K562 (cell line): ENCODE results near the gene LRRC25. TPM values are rescaled to one million over a fixed set of nuclear protein-coding genes. Genes with fewer than 3 reads are reported as not detected.

Experiments used
- AFF1 ChIP-seq, 2 experiments: fragments of 450-650 bp; IDR thresholded peaks; 2 replicates each; pipeline ENCODE4 v1.6.1; 2018; ENCODE audit warnings: mild to moderate bottlenecking in 2 of 2, low read depth in 1 of 2; ENCODE audit not compliant: partially characterized antibody in 2 of 2
- ATF2 ChIP-seq: sonication (generic); formaldehyde crosslinking; IDR thresholded peaks from 2 replicates; pipeline ENCODE4 v1.8.1; 2022; ENCODE audit warnings: missing genetic modification reagents
- CBX5 ChIP-seq: IDR thresholded peaks from 2 replicates; pipeline ENCODE4 v1.6.1; 2014; ENCODE audit warnings: low read depth, borderline replicate concordance
- CCNT2 ChIP-seq: IDR thresholded peaks from 2 replicates; pipeline ENCODE4 v1.6.1; 2011; ENCODE audit warnings: borderline replicate concordance, low read depth, mild to moderate bottlenecking, moderate library complexity, mixed read lengths, low read length; ENCODE audit not compliant: insufficient read length; ENCODE audit errors: extremely low read depth
- GATA2 ChIP-seq: sonication (generic); formaldehyde crosslinking; IDR thresholded peaks from 2 replicates; pipeline ENCODE4 v1.4.0; 2020; ENCODE audit warnings: mild to moderate bottlenecking, missing genetic modification reagents
- GMEB1 ChIP-seq: fragments of 250-450 bp; sonication (Bioruptor Pico); IDR thresholded peaks from 2 replicates; pipeline ENCODE4 v1.4.0; 2020; ENCODE audit warnings: mild to moderate bottlenecking
- HIVEP1 ChIP-seq: fragments of 250-450 bp; sonication (Bioruptor Pico); IDR thresholded peaks from 2 replicates; pipeline ENCODE4 v1.4.0; 2020; ENCODE audit warnings: mild to moderate bottlenecking
- MAFF ChIP-seq: IDR thresholded peaks from 2 replicates; pipeline ENCODE4 v1.6.1; 2012; ENCODE audit warnings: low read length, improper control_type of control experiment
- MAFK ChIP-seq: IDR thresholded peaks from 2 replicates; pipeline ENCODE4 v1.6.1; 2011; ENCODE audit warnings: low read length, improper control_type of control experiment
- NR4A1 ChIP-seq, 2 experiments: fragments of 250-450 bp in 1 of 2; fragments of 450-650 bp in 1 of 2; sonication (Bioruptor Pico) in 1 of 2; IDR thresholded peaks; 2 replicates each; pipeline versions ENCODE4 v1.4.0 to v1.6.1; 2016 to 2020; ENCODE audit warnings: mild to moderate bottlenecking in 2 of 2, missing compliant biosample characterization in 1 of 2, missing genetic modification characterization in 1 of 2, moderate library complexity in 1 of 2
- PHB2 ChIP-seq: fragments of 450-650 bp; IDR thresholded peaks from 2 replicates; pipeline ENCODE4 v1.6.1; 2017; ENCODE audit warnings: low read depth
- PHTF2 ChIP-seq: fragments of 250-450 bp; sonication (Bioruptor Pico); IDR thresholded peaks from 2 replicates; pipeline ENCODE4 v1.5.0; 2021; ENCODE audit warnings: mild to moderate bottlenecking
- RBFOX2 ChIP-seq: fragments of 200-400 bp; formaldehyde crosslinking; IDR thresholded peaks from 2 replicates; pipeline ENCODE4 v1.6.1; 2017; ENCODE audit warnings: low read depth, mild to moderate bottlenecking, low read length, moderate library complexity
- RCOR1 ChIP-seq, 2 experiments: IDR thresholded peaks; 2 replicates each; pipeline ENCODE4 v1.6.1; 2012; ENCODE audit warnings: low read depth in 2 of 2, low read length in 2 of 2, borderline replicate concordance in 1 of 2, improper control_type of control experiment in 1 of 2
- SNRNP70 ChIP-seq: fragments of 200-400 bp; formaldehyde crosslinking; optimal IDR thresholded peaks from 2 replicates; pipeline ENCODE3; 2017; ENCODE audit warnings: low read depth, low read length
- TOE1 ChIP-seq, 2 experiments: fragments of 450-650 bp in 1 of 2; sonication (generic) in 1 of 2; formaldehyde crosslinking in 1 of 2; IDR thresholded peaks; 2 replicates each; pipeline versions ENCODE4 v1.7.1 to v1.8.0; 2016 to 2022; ENCODE audit warnings: borderline replicate concordance in 2 of 2, mild to moderate bottlenecking in 2 of 2, antibody characterized with exemption in 1 of 2, inconsistent platforms in 1 of 2, low read depth in 1 of 2, missing genetic modification reagents in 1 of 2, moderate library complexity in 1 of 2
- ZNF121 ChIP-seq: sonication (generic); formaldehyde crosslinking; conservative IDR thresholded peaks from 2 replicates; pipeline ENCODE4 v1.8.0; 2022; ENCODE audit warnings: missing genetic modification reagents
- ZNF766 ChIP-seq: fragments of 200-800 bp; sonication (Bioruptor generic); conservative IDR thresholded peaks from 2 replicates; pipeline ENCODE4 v1.6.1; 2016; ENCODE audit warnings: missing genetic modification characterization, missing compliant biosample characterization
- ZNF785 ChIP-seq: fragments of 250-450 bp; sonication (Bioruptor Pico); IDR thresholded peaks from 2 replicates; pipeline ENCODE4 v1.4.0; 2020; ENCODE audit warnings: mild to moderate bottlenecking
- polyA plus RNA-seq, 8 experiments: library from polyadenylated mRNA; depleted of rRNA in 4 of 8; stranded (reverse) in 5 of 8; unstranded in 3 of 8; fragments of >200 nt; fragmentation: Nextera tagmentation in 2 of 8; fragmentation: Illumina TruSeq in 1 of 8; extraction: Ambion mirVana in 2 of 8; extraction: Trizol in 1 of 8; gene quantifications; 2 replicates each; pipeline versions ENCODE4 v1.2.1 to v1.2.3, GENCODE V29; 2011 to 2014; ENCODE audit warnings: inconsistent platforms in 1 of 8, missing spikeins in 1 of 8
- total RNA-seq, 7 experiments: library from RNA; depleted of rRNA in 6 of 7; stranded (reverse); fragments of >200 nt in 6 of 7; fragmentation: Illumina TruSeq in 2 of 7; extraction: Trizol in 2 of 7; gene quantifications; 2 replicates each; pipeline versions ENCODE4 v1.2.1 to v1.2.3, GENCODE V29; 2011 to 2021; ENCODE audit warnings: low replicate concordance in 1 of 7

LRRC25 gene
- total and polyA plus RNA-seq, 9 of the 15 experiments (the other 6 are each of a cell fraction or from before 2014, with no cell fraction given), result 0.07 to 0.36 (median 0.10) TPM; not detected in 3

- TF ChIP-seq ATF2 (CRISPR knock-in tag) (no peak), ZNF766 (CRISPR knock-in tag) (peak; percentile 69; the same call in 1 of the 2 replicates), GMEB1 (no peak), RBFOX2 (peak; percentile 52), MAFK (peak; percentile 50; the same call in 1 of the 2 replicates), SNRNP70 (no peak), GATA2 (0 out of 2 replicates have a peak, but pooled peaks have one; percentile 27), MAFF (peak; percentile 55; the same call in 1 of the 2 replicates), CBX5 (no peak), ZNF785 (CRISPR knock-in tag) (no peak), PHB2 (no peak), ZNF121 (peak; percentile 90), HIVEP1 (CRISPR knock-in tag) (no peak), RCOR1 (IDR thresholded peaks at IDR 0.05; ENCODE audit: borderline replicate concordance in 1 of 2, low read depth in 2 of 2, low read length in 2 of 2) (peak; percentile 31 to 76; a peak in 2 of 4 replicates), CCNT2 (peak; percentile 22), PHTF2 (CRISPR knock-in tag) (no peak), NR4A1 (CRISPR knock-in tag; IDR thresholded peaks at IDR 0.05) (no peak), NR4A1 (tag; IDR thresholded peaks at IDR 0.05) (0 out of 2 replicates have a peak, but pooled peaks have one; percentile 58), TOE1 (IDR thresholded peaks at IDR 0.05; ENCODE audit: borderline replicate concordance) (0 out of 2 replicates have a peak, but pooled peaks have one; percentile 34), TOE1 (CRISPR knock-in tag; IDR thresholded peaks at IDR 0.05; ENCODE audit: borderline replicate concordance, low read depth) (no peak), AFF1 (IDR thresholded peaks at IDR 0.05; ENCODE audit: low read depth in 1 of 2, partially characterized antibody in 2 of 2) (peak; percentile 2 to 68)
These were observed 17.3 kb downstream of the LRRC25 start (continued) for GRCh38 chr19:18379803-18380747.
